Fibroblast of skin of scalp (primary cell): ENCODE measurements around the gene SLC40A1.

Experiments
- DNase-seq: peaks from one replicate; pipeline ENCODE4 v3.0.0-alpha.2; 2013

The SLC40A1 gene

GRCh38 chr2:189511210-189511959 is 69.2 kb downstream of the SLC40A1 start:
- no peak for DNase-seq
